Right lobe of liver (tissue), 4 donors: ENCODE measurements around the gene CEACAM18.

Experiments used
- CTCF ChIP-seq, 4 donors: fragments of 200-600 bp in 3 of 4; fragments of 450-650 bp in 1 of 4; IDR thresholded peaks; one replicate each; pipeline versions ENCODE4 v1.5.1 to v1.8.0; 2016 to 2022; ENCODE audit warnings: antibody characterized with exemption in 4 of 4, mild to moderate bottlenecking in 2 of 4
- POLR2A ChIP-seq: fragments of 450-650 bp; IDR thresholded peaks from one replicate; pipeline ENCODE4 v1.6.1; 2017; ENCODE audit warnings: antibody characterized with exemption, mild to moderate bottlenecking
- donor health status: DM: no; HTN: no; CAD: no.
- donor health status: DM: no; HTN: no; CAD: no.
- donor health status: DM: no; HTN: yes; CAD: no.

DNA sequence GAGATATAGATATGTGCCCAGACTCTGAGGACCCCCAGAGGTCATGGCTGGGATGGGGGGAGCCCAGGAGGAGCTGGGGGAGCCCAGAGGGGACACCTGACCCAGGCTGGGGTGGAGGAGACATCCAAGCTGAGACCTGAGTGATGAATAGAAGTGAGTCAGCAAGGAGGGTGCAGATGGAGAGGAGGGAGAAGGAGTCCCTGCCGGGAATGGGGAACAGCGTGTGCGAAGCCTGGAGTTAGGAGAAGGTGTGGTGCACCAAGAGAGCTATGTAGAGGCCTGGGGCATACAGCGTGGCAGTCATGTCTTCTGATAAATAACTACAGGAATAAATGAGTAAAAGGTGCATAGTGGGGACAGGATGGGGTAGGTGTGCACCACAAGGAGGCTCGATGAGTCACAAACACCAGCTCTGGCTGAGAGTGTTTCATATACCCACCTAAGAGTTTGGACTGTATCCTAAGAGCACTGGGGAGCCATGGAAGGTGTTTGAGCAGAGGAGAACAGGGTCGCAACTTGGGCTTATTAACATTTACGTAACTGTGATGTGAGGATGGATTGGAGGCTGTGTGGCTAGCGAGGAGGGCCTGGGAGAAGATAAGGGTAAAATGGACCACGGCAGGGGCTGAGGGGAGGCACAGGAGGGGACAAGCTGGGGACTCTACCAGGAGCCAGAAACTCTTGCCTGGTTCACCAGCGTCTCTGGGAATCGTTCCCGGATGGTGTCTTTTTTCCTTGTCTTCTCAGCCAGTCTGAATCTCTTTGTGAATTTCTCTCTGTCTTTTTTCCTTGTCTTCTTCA is 1.4 kb downstream of the CEACAM18 start:
- TF ChIP-seq CTCF (IDR thresholded peaks at IDR 0.05) (no peak), POLR2A (no peak)
